Loucy (cell line): ENCODE data around the gene MDN1.

Source experiments
- H2AFZ ChIP-seq: fragments of 200-600 bp; sonication (generic); 2 replicates; pipeline ENCODE4 v1.6.0; 2016; ENCODE audit warnings: antibody characterized with exemption, mild to moderate bottlenecking, low read length, moderate library complexity
- H3F3A ChIP-seq: fragments of 200-600 bp; 2 replicates; pipeline ENCODE4 v1.6.0; 2016; ENCODE audit warnings: antibody characterized with exemption, low read depth, mild to moderate bottlenecking
- H3K27me3 ChIP-seq: fragments of 200-600 bp; sonication (generic); 2 replicates; pipeline ENCODE4 v1.6.1; 2014; ENCODE audit warnings: low read length, mild to moderate bottlenecking; ENCODE audit not compliant: insufficient read depth, poor library complexity, severe bottlenecking
- H3K36me3 ChIP-seq: fragments of 200-600 bp; sonication (generic); 2 replicates; pipeline ENCODE4 v1.6.1; 2016; ENCODE audit warnings: low read length; ENCODE audit not compliant: insufficient read depth
- H3K4me1 ChIP-seq: fragments of 200-600 bp; sonication (generic); 2 replicates; pipeline ENCODE4 v1.5.1; 2014; ENCODE audit warnings: low read length, mild to moderate bottlenecking; ENCODE audit not compliant: insufficient read depth, poor library complexity, severe bottlenecking
- H3K4me2 ChIP-seq: fragments of 200-600 bp; sonication (generic); 2 replicates; pipeline ENCODE4 v1.6.0; 2014; ENCODE audit warnings: antibody characterized with exemption, low read length, low read depth, mild to moderate bottlenecking; ENCODE audit not compliant: poor library complexity, severe bottlenecking
- H3K4me3 ChIP-seq: fragments of 200-600 bp; sonication (generic); 2 replicates; pipeline ENCODE4 v1.5.1; 2014; ENCODE audit warnings: low read length, mild to moderate bottlenecking, mixed read lengths; ENCODE audit not compliant: poor library complexity, severe bottlenecking
- H3K79me2 ChIP-seq: fragments of 200-600 bp; sonication (generic); 2 replicates; pipeline ENCODE4 v1.6.1; 2014; ENCODE audit warnings: low read length; ENCODE audit not compliant: insufficient read depth
- H3K9ac ChIP-seq: fragments of 200-600 bp; sonication (generic); 2 replicates; pipeline ENCODE4 v1.6.0; 2014; ENCODE audit warnings: mild to moderate bottlenecking, low read depth, low read length, moderate library complexity; ENCODE audit not compliant: poor library complexity, severe bottlenecking
- H3K9me2 ChIP-seq: fragments of 200-600 bp; sonication (generic); replicated peaks from 2 replicates; pipeline ENCODE4 v1.6.1; 2016; ENCODE audit warnings: low read depth, low read length, mixed read lengths
- H3K9me3 ChIP-seq: fragments of 200-600 bp; sonication (generic); 2 replicates; pipeline ENCODE4 v1.6.1; 2014; ENCODE audit warnings: mild to moderate bottlenecking, antibody characterized with exemption, low read length, low read depth; ENCODE audit not compliant: insufficient read depth
- H4K20me1 ChIP-seq: fragments of 200-600 bp; sonication (generic); 2 replicates; pipeline ENCODE4 v1.6.0; 2014; ENCODE audit warnings: antibody characterized with exemption, low read length, mild to moderate bottlenecking; ENCODE audit not compliant: insufficient read depth, poor library complexity, severe bottlenecking
- CTCF ChIP-seq: fragments of 200-600 bp; sonication (generic); conservative IDR thresholded peaks from 2 replicates; pipeline ENCODE4 v1.5.1; 2014; ENCODE audit warnings: mild to moderate bottlenecking, antibody characterized with exemption, low read length
- EZH2phosphoT487 ChIP-seq: fragments of 200-600 bp; IDR thresholded peaks from 2 replicates; pipeline ENCODE4 v1.6.1; 2018; ENCODE audit warnings: antibody characterized with exemption, mild to moderate bottlenecking, moderate library complexity, borderline replicate concordance

Gene MDN1

GRCh38 chr6:89745716-89746115, 73.9 kb downstream of the MDN1 start:
- no peak overlapping the region for H2AFZ ChIP-seq
- H3K4me3 ChIP-seq = no peak overlapping the region
- no peaks in the 10 kb centered on the region for H3K4me1 ChIP-seq
- no peaks in the 10 kb centered on the region for H3K27me3 ChIP-seq
- no peaks in the 10 kb centered on the region for H4K20me1 ChIP-seq
- H3K9ac ChIP-seq = no peak overlapping the region
- no peaks in the 10 kb centered on the region for H3K9me2 ChIP-seq
- no peaks in the 10 kb centered on the region for H3K9me3 ChIP-seq
- H3K36me3 ChIP-seq = peaks cover 69% of the 10 kb centered on the region; the same call in 1 of the 2 replicates
- no peak overlapping the region for H3K4me2 ChIP-seq
- no peak for TF ChIP-seq EZH2phosphoT487
- no peaks in the 10 kb centered on the region for H3K79me2 ChIP-seq
- H3F3A ChIP-seq = no peaks in the 10 kb centered on the region

GRCh38 chr6:89745096-89745495, 74.5 kb downstream of the MDN1 start:
- H2AFZ ChIP-seq = no peak overlapping the region
- no peaks in the 10 kb centered on the region for H4K20me1 ChIP-seq
- H3K4me2 ChIP-seq = no peak overlapping the region
- H3K36me3 ChIP-seq = peaks cover 69% of the 10 kb centered on the region; the same call in 1 of the 2 replicates
- no peaks in the 10 kb centered on the region for H3K9me3 ChIP-seq
- TF ChIP-seq EZH2phosphoT487 = no peak
- TF ChIP-seq CTCF = no peak
- H3K4me3 ChIP-seq = no peak overlapping the region
- no peaks in the 10 kb centered on the region for H3F3A ChIP-seq
- H3K27me3 ChIP-seq = no peaks in the 10 kb centered on the region
- no peaks in the 10 kb centered on the region for H3K4me1 ChIP-seq
- no peaks in the 10 kb centered on the region for H3K79me2 ChIP-seq
- no peak overlapping the region for H3K9ac ChIP-seq
- H3K9me2 ChIP-seq = no peaks in the 10 kb centered on the region

GRCh38 chr6:89736893-89737292, 82.7 kb downstream of the MDN1 start:
- Histone ChIP-seq H3K36me3 (peaks cover 50% of the 10 kb centered on the region), H3F3A (no peaks in the 10 kb centered on the region), H3K9ac (no peak overlapping the region), H2AFZ (no peak overlapping the region), H4K20me1 (no peaks in the 10 kb centered on the region), H3K9me2 (no peaks in the 10 kb centered on the region), H3K4me1 (no peaks in the 10 kb centered on the region), H3K79me2 (no peaks in the 10 kb centered on the region), H3K4me3 (no peak overlapping the region), H3K4me2 (no peak overlapping the region), H3K9me3 (no peaks in the 10 kb centered on the region), H3K27me3 (no peaks in the 10 kb centered on the region)
- no peak for TF ChIP-seq EZH2phosphoT487
- TF ChIP-seq CTCF = no peak

GRCh38 chr6:89734526-89734925, 85.1 kb downstream of the MDN1 start:
- no peaks in the 10 kb centered on the region for H3K9me2 ChIP-seq
- no peaks in the 10 kb centered on the region for H3K79me2 ChIP-seq
- H3K36me3 ChIP-seq = peaks cover 57% of the 10 kb centered on the region

More at GRCh38 chr6:89734526-89734925, 85.1 kb downstream of the MDN1 start:
- no peak overlapping the region for H3K4me3 ChIP-seq
- no peak overlapping the region for H2AFZ ChIP-seq
- H3K27me3 ChIP-seq = no peaks in the 10 kb centered on the region
- no peak overlapping the region for H3K4me2 ChIP-seq
- H3K4me1 ChIP-seq = no peaks in the 10 kb centered on the region
- no peaks in the 10 kb centered on the region for H3F3A ChIP-seq
- no peaks in the 10 kb centered on the region for H3K9me3 ChIP-seq
- no peaks in the 10 kb centered on the region for H4K20me1 ChIP-seq
- no peak overlapping the region for H3K9ac ChIP-seq
- TF ChIP-seq CTCF (no peak), EZH2phosphoT487 (no peak)
